ENCODE data around the gene TRAK1.

GRCh38 chr3:42226470-42227425, 135.6 kb downstream of the TRAK1 start:
- TF ChIP-seq CTCF (IDR thresholded peaks at IDR 0.05) (no peak), EZH2 (IDR thresholded peaks at IDR 0.05; ENCODE audit: borderline replicate concordance, insufficient read depth, low read depth, low read length, poor library complexity, severe bottlenecking) (no peak)

Data from B cell (primary cell).